ENCODE results near the gene ERCC8.
"Not testable (repeated sequence)": the region's sequence is repeated elsewhere in the genome, so short reads cannot be mapped to it uniquely, and the experiment has no call there.

Gene ERCC8, protein sequence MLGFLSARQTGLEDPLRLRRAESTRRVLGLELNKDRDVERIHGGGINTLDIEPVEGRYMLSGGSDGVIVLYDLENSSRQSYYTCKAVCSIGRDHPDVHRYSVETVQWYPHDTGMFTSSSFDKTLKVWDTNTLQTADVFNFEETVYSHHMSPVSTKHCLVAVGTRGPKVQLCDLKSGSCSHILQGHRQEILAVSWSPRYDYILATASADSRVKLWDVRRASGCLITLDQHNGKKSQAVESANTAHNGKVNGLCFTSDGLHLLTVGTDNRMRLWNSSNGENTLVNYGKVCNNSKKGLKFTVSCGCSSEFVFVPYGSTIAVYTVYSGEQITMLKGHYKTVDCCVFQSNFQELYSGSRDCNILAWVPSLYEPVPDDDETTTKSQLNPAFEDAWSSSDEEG

DNA sequence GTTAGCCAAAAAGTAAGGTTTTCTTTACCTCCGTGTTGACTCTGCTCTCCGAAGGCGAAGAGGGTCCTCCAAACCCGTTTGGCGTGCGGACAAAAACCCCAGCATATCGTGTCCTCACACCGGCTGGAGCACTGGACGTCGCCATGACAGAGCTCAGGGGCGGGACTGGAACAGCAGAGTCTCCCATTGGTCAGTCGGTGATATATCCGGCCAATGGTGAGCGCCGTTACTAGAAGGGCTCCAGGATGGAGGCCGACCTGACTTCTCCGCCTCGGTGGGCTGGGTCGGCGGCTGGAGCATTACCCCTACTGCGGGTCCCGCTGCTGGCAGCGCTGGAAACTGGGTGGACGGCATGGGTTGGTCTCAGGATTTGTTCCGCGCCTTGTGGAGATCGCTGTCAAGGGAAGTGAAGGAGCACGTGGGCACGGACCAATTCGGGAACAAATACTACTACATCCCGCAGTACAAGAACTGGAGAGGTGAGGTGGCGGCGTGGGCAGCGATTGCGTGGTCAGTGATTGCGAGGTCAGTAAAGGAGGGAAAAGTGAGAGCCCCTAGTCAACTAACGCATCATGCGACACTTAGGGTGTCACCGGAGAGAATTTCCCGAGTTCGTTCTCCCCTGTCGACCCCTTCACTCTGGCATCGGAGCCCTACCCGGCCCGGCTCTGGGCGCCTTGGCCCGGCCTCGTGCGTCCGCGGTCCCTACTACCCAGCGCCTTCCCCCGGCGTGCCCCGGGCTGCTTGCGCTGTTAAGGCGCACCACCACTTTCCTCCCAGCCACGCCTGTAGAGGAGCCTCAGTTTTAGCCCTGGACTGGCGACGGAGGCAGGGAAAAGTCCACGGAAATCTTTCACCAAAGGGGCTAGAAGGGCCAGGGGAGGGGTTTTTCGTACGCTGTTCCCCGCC, at the start of gene ERCC8, which contains the start of gene NDUFAF2:
Gene ERCC8, minus strand, starts transcription at position 167 of the 909 bp plus-strand sequence. Its CDS starts 62 bp downstream, at position 105.
Gene NDUFAF2, plus strand, starts transcription at position 302 of the 909 bp plus-strand sequence. Its CDS starts 51 bp downstream, at position 353.
- peak within 1 kb of the TSS; percentile 92 for H3K4me3 ChIP-seq (ENCODE audit: low read length)
- peak; percentile 95 for DNase-seq (ENCODE audit: low read depth)
- TF ChIP-seq, protein P1, sequence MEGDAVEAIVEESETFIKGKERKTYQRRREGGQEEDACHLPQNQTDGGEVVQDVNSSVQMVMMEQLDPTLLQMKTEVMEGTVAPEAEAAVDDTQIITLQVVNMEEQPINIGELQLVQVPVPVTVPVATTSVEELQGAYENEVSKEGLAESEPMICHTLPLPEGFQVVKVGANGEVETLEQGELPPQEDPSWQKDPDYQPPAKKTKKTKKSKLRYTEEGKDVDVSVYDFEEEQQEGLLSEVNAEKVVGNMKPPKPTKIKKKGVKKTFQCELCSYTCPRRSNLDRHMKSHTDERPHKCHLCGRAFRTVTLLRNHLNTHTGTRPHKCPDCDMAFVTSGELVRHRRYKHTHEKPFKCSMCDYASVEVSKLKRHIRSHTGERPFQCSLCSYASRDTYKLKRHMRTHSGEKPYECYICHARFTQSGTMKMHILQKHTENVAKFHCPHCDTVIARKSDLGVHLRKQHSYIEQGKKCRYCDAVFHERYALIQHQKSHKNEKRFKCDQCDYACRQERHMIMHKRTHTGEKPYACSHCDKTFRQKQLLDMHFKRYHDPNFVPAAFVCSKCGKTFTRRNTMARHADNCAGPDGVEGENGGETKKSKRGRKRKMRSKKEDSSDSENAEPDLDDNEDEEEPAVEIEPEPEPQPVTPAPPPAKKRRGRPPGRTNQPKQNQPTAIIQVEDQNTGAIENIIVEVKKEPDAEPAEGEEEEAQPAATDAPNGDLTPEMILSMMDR (IDR thresholded peaks at IDR 0.05; ENCODE audit: insufficient read depth, low read depth, low read length, missing control alignments), result no peak

DNA sequence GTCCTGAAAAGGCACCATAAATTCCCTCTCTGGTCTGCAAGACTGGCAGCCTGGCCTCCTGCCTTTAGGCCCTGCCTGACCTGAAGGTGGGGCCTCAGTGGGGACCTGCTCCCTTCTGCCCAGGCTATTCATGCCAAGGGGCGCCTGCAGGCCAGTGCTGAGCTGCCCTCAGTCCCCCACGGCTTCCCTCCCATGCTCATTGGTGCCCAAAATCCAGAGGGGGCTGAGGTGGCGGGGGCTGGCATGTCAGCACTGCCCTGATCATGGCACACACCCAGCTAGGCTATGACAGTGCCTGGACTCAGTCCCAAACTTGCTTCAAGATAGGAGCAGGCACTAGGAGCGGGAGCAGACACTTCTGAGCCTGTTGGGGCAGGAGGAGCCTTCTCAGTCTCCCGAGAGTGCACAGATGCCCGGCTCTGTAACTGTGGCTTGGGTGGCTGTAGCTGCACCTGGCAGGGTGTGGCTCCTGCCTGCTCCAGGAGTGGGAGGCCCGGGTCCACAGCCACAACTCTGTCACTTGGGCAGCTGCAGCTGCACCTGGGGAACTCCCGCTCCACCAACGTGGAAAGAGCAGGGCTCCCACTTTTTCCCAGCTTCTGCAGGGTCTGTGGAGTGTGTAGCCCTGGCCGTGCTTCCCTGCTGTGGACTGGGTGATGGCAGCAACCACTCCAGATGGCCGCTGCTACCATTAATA, 49.2 kb upstream of the ERCC8 start:
- TF ChIP-seq, protein P1 (IDR thresholded peaks at IDR 0.05; ENCODE audit: insufficient read depth, low read depth, low read length, missing control alignments), result no peak
- no peak for DNase-seq (ENCODE audit: low read depth)
- H3K4me3 ChIP-seq (ENCODE audit: low read length), result no peak overlapping the region

DNA sequence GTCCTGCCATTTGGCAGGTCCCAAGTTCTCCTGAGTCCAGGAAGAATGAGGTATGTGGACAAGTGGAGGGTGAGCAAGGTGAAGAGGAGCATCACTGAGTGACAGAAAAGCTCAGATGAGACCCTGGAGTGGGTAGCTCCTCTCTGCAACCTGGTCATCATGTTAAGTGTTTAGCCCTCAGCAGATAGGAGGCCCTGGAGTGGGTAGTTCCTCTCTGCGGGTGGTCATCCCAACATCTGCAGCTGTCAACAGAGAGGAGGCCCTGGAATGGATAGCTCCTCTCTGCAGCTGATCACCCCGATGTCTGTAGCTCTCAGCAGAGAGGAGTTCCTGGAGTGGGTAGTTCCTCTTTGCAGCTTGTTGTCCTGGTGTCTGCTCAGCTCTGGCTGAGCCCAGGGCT, 48.6 kb upstream of the ERCC8 start:
- DNase-seq (ENCODE audit: low read depth), result no peak
- H3K4me3 ChIP-seq (ENCODE audit: low read length), result no peak overlapping the region
- TF ChIP-seq, protein P1 (IDR thresholded peaks at IDR 0.05; ENCODE audit: insufficient read depth, low read depth, low read length, missing control alignments), result no peak

DNA sequence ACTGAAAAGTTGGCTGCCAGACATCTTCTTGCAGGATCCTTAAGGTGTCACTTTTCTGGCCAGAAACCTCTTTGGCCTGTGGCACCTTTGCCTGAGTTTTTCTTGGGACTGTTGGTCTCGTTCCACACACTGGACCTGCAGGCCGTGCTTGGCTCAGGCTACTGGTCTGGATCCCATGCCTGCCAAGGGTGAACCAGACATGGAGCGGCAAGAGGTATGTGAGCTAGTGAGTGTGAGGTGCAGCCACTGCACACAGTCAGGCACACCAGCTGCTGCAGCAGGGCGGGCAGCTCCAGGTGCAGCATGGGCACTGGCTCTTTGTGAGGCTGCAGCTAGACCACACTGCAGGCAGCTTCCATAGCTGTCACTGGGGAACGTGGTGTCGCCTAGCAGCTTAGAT, 48.0 kb upstream of the ERCC8 start:
- DNase-seq (ENCODE audit: low read depth), result no peak
- H3K4me3 ChIP-seq (ENCODE audit: low read length), result no peak overlapping the region
- TF ChIP-seq, protein P1 (IDR thresholded peaks at IDR 0.05; ENCODE audit: insufficient read depth, low read depth, low read length, missing control alignments), result no peak

DNA sequence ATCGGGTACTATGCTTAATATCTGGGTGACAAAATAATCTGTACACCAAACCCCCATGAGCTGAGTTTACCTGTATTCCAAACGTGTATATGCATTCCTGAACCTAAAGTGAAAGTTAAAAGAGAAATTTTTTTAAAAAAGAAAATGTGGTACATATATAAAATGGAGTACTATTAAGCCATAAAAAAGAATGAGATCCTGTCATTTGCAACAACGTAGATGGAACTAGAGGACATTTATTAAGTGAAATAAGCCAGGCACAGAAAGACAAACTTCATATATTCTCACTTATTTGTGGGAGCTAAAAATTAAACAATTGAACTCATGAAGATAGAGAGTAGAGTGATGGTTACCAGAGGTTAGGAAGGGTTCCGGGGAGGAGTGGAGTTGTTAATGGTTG, 44.9 kb upstream of the ERCC8 start:
- no peak for DNase-seq (ENCODE audit: low read depth)
- H3K4me3 ChIP-seq (ENCODE audit: low read length), result no peak overlapping the region
- TF ChIP-seq, protein P1 (IDR thresholded peaks at IDR 0.05; ENCODE audit: insufficient read depth, low read depth, low read length, missing control alignments), result no peak

DNA sequence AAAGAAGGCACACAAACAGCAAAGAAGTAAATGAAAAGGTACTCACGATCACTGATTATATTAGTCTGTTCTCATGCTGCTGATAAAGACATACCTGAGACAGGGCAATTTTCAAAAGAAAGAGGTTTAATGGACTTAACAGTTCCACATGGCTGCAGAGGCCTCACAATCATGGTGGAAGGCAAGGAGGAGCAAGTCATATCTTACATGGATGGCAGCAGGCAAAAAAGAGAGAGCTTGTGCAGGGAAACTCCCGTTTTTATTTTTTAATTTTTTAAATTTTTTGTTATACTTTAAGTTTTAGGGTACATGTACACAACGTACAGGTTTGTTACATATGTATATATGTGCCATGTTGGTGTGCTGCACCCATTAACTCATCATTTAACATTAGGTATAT, 37.3 kb upstream of the ERCC8 start:
- H3K4me3 ChIP-seq (ENCODE audit: low read length); DNase-seq (ENCODE audit: low read depth): not testable (repeated sequence)

DNA sequence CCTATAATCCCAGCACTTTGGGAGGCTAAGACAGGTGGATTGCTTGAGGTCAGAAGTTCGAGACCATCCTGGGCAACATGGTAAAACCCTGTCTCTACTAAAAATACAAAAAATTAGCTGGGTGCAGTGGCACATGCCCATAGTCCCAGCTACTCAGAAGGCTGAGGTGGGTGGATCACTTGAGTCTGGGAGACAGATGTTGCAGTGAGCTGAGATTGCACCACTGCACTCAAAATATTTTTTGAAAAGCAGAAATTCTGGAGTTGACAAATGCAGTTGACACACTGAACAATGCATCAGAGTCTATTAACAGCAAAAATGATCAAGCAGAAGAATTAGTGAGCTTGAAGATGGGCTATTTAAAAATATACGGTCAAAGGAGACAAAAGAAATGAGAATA, 35.6 kb upstream of the ERCC8 start:
- DNase-seq (ENCODE audit: low read depth), result no peak
- TF ChIP-seq, protein P1 (IDR thresholded peaks at IDR 0.05; ENCODE audit: insufficient read depth, low read depth, low read length, missing control alignments), result no peak
- no peak overlapping the region for H3K4me3 ChIP-seq (ENCODE audit: low read length)
